ENCODE measurements around the gene MX1.

The MX1 gene

DNA sequence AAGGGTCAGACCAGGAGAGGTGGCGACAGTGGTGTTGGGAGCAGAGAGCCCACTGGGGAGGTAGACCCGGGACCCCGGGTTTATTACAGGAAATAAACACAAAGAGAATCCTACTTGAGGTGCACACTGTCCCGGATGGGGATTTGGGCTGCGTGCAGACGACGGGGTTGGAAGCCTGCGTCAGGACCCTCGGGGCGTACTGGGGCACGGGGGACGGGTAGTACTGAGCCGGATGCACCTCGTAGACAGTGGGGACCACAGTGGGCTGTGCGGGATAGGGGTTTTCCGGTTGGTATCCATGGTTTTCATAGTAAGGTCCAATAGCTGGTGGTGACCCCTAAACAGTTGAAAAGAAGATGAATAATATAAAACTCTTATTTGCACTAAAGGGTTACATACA, 68.2 kb downstream of the MX1 start:
- DNase-seq, result no peak

DNA sequence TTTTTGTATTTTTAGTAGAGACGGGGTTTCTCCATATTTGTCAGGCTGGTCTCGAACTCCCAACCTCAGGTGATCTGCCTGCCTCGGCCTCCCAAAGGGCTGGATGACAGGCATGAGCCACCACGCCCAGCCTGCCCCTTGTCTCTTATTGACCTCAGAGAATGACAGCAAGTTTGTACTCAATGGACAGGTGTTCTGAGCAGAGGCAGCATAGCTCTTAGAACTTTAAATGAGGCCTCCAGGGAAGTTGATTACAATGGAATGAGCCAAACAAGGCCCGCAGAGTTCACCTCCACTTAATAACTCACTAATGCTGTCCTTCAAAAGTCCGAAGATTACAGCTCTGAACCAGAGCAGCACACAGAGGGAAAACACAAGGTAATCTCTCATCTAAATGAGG, 71.0 kb downstream of the MX1 start:
- no peak for DNase-seq

DNA sequence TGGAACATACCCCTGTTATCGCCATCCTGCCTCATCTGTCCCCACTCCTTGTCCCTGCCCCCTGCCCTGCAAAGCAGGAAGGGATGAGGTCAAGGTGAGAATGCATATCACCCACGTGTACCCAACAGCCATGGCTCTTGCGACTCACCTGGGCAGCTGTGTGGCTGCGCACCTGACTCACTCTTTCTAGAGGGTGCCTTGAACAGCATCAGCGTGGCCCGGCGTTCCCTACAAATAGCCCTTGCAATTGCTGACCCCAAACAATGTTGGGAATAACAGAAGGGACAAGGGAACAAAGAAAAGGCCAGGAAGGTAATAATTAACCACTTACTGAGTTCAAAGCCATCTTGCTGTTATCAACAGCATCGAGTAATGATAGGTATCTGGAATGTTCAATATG, 71.7 kb downstream of the MX1 start:
- DNase-seq, result no peak

DNA sequence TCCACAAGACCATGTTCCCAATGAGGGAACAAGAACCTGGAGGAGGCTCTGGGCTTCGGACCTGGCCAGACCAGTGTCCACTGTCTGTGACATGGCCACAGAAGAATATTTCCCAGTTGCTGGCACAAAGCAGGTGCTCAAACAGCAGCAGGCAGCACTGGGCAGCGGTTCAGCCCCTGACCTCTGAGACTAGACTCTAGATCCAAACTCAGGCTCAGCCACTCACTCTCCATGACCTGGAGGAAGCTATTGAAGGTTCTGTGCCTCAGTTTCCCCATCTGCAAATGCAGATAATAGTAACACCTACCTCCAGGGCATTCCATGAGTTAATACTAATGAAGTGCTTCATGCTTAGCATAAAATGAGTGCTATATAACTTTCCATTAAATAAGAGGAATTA, 73.9 kb downstream of the MX1 start:
- no peak for DNase-seq

DNA sequence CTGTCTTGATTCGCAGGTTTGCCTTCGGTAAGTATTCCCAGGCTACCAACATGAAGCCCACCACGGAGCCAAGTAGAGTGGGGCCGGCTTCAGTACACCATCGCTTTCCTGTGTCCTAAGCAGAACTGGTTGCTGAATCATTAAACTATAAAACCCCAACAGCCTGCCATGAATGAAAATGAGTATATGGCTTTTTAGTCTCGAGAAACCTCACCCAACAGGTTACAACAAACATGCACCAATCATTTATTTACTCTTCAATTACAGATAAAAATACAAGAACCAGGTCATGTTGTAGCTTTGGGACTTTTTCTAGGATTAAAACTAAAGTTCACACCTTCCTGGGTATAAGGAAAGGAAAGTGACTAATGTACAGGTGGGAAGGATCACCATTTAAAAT, 74.3 kb downstream of the MX1 start:
- DNase-seq, result no peak

DNA sequence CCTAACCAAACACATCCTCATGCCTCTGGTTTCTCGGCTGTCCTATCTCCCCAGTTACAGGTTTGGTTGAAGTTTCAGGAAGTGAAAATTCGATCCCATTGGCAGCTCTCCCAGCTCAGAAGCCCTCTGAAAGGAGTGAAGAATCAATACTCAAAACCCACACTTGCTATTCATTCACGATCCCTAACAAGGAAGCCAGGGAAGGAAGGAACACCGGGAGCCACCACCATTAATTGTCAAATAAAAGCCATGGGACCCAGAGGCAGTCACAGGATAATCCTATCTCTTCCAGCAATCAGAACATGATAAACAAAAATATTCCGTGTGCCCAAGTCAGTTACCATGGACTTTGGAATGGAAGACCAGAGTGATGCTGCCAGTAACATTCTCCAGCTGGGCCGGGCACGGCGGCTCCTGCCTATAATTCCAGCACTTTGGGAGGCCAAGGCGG, 74.9 kb downstream of the MX1 start:
- no peak for DNase-seq

DNA sequence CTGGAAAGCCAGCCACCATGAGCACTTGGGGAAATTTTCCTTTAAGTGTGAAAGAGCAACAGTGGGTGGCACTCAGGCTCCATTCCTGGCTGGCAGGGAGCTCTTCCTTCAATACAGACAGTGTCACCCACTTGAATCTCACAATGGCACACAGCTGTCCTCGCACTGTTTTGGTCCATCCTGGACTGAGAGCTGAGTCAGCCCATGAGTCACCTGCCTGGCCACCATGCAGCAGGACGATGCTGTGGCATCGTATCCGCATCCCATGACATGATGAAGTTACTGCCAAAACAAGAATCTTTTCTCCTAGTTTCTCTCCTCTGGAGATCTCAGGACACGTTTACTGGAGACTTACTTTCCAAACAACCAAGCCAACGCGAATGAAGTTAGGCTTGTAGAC, 75.9 kb downstream of the MX1 start:
- DNase-seq, result no peak

DNA sequence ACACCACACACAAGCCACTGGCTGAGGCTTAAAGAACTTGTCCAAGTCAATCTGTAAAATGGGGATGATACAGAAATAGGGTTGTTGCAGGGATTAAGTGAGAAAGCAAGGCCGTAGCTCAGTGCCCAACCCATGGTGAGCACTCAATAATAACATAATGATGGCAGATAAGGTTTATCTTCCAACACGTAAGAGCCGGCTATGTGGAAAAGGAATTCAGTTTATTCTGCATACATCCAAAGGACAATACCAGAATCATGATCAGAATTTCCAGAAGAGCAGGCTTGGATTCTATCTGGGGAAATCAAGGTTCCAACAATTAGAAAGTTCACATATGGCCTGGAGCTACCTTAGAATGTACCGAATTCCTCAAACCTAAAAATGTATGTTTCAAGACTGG, 77.3 kb downstream of the MX1 start:
- no peak for DNase-seq

DNA sequence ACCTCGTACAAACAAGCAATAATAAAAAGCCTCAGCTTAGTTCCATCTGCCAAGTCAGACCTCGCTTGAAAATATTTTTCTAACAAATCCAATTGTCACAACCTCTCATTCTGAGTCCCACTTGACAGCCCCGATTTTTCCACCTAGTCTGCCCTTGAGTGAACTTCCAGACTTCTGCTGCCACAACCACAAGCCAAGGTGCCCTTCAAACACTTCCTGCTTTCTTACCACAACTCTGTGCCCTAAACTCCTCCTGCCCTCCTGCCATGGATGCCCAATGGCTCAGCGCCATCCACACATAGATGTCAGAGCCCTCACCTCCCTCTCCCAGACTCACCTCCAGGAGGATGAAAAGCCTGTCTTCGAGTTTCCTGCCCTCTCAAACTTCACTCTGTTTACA, 78.0 kb downstream of the MX1 start:
- DNase-seq, result no peak

DNA sequence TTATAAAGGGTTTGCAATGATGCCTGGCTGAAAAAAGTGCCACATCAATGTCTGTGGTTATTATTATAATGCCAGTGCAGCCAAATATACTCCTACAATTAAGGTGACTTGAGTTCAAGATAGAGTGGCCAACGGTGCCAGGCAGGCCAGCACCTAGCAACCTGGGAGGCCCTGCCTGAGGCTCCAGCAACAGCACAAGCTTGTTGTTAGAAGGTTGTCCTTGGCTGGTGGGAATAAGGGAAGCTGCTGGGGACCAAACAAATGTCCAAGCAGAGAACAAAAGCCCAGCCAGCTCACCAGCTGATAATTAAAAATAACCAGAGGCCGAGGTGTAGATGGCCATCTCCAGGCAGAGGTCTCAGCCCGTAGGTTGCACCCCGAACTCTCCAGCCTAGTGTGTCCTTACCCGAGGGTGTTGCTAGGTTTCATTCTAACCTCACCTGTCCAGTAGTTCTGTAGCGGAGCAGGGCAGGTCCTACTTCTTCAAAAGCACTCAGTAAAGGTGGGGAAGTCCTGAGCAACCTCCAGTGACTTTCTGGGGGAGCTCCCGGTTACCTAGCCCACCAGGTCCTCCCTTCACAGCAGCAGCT, 80.1 kb downstream of the MX1 start:
- DNase-seq, result no peak

DNA sequence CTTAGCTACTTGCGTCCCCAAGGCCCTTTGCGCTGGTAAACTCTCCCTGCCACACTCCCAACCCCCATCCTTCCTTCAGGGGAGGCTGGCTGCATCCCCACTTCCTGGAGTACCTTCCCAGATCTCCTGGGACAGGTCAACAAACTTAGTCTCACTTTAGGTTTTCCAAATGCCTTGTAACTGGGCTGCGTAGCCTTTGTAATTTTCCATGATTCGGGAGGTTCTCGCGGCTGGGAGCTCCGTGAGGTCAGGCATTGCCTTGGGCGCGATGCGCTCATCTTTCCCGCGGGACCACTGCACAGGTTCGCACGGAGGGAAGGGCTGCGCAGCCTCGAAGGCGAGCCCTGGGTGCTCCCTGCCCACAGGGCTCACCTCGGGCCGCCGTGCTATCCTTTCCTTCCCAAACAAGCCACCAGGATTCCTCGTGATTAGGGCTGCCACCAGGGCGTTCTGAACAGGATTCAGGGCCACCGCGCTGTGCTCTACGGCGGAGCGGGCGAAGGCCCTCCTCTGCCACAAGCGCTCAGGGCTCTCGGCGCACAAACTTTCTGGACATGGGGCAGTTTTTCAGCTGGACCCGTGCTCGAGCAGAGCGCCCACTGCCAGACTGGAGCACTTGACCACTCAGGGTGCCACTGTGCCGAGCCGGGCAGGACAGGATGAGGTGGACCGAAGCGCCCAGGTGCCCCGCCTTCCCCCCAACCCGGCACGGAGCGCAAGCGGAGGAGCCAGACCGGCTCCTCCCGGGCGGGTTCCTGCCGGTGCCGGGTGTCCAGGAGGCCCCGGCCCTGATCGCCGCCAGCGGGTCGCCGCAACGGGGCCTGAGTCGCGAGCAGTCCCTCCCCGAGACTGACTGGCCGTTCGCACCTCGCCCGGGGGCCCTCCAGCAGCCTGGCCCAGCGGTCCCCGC, 80.8 kb downstream of the MX1 start:
- no peak for DNase-seq

DNA sequence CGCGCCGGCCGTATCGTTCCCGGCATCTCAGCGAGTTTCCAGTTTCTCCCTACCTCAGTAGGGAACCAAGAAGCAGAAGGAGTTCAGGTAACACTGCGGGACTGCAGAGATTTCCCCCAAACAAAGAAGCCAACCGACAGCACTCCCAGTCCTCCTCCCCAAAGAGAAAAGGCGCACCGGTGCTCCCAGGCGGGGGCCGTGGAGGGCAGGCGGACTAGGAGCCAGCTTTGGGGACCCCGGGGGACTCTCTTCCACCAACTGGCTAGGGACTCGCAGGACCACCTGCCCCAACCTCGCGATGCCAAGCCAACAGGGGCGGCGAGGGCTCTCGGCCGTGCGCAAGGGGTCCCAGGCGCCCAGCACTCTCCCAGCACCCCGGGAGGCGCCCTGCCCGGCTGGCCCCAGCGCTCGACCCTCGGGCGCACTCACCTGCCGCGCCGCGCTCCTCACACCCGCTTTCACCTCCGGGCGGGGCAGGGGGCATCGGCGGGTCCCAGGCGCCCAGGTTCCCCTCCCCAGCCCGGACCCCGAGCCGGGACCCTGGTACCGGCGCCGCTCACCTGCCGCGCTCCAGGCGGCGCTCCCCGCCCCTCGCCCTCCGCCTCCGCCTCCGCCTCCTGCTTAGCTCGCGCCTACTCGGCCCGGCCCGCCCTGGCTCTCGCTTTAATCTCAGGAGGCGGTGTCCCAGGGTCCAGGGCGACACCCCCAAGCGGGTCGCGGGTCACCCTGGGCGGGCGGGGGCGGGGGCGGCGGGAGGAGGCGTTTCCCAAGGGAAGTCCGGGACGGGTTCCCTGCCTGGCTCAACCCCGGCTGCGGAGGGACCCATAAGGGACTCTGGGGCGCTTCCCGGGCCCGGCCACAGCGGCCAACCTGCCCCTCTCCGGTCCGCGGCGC, 81.7 kb downstream of the MX1 start, which contains the start of gene TMPRSS2:
Gene TMPRSS2, minus strand, starts transcription at position 638 of the 894 bp plus-strand sequence. CDS start 10,025 bp downstream, outside the sequence.
- no peak for DNase-seq

DNA sequence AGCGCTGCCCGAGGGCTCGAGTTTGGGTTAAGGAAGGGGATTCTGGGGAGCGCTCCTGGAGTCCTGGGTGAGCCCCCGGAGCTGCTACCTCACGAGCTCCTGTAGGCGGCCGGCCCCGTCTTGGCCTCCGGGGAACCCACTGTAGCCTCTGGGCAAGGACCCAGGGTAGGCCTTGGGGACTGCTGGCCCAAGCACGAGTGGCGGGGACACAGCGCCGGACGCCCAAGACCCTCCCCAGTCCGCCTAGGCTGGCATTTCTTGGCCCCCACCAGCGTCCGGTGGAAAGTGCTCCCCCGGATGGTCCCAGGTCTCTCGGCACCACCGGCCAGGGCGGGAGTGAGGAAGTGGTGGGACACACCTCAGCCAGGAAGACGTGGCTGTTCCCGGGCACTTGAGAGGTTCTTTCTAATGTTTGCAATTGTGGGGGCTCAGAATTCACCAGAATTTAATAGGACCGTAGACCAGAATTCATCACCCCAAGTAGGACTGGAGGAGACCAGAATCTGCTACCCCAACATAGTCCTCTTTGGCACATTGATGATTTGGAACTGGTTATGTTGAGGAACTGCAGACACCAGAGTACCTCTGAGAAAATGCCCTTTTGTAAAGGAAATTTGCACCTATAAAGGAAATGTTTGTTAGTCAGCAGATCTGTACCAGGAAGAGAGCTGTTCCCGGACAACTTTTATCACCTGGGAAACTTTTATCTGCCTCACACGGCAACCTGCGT, 82.5 kb downstream of the MX1 start:
- DNase-seq, result no peak

Measured in femur (tissue), 1 donor.